GM21447 (cell line): ENCODE data around the gene ZBED2.
"Not testable (repeated sequence)": the region's sequence is repeated elsewhere in the genome, so short reads cannot be mapped to it uniquely, and the experiment has no call there.

ENCODE experiments used
- ATAC-seq: cut with Tn5 transposase; IDR thresholded peaks from one replicate; pipeline ENCODE4 v1.9.1; 2021; ENCODE audit not compliant: unreplicated experiment

ZBED2 gene

GRCh38 chr3:111577113-111577512 is 18.0 kb downstream of the ZBED2 start:
- no peak for ATAC-seq

GRCh38 chr3:111571907-111572460 is 23.2 kb downstream of the ZBED2 start:
- no peak for ATAC-seq

GRCh38 chr3:111571282-111571681 is 23.9 kb downstream of the ZBED2 start:
- ATAC-seq, result no peak

GRCh38 chr3:111570404-111571030 is 24.6 kb downstream of the ZBED2 start:
- ATAC-seq, result no peak

GRCh38 chr3:111568911-111569310 is 26.2 kb downstream of the ZBED2 start:
- no peak for ATAC-seq

- no peak for ATAC-seq
Observed at GRCh38 chr3:111568355-111568754, 26.8 kb downstream of the ZBED2 start.

- ATAC-seq, result no peak
Observed at GRCh38 chr3:111566844-111567243, 28.3 kb downstream of the ZBED2 start.

- not testable (repeated sequence) for ATAC-seq
Observed at GRCh38 chr3:111561902-111562301, 33.2 kb downstream of the ZBED2 start.

GRCh38 chr3:111548756-111549155 is 46.4 kb downstream of the ZBED2 start:
- ATAC-seq, result no peak

- peak; percentile 63 for ATAC-seq
Observed at GRCh38 chr3:111548092-111548491, 47.1 kb downstream of the ZBED2 start.

- peak; percentile 88 for ATAC-seq
Observed at GRCh38 chr3:111547631-111548030, 47.5 kb downstream of the ZBED2 start.

GRCh38 chr3:111545349-111545748 is 49.8 kb downstream of the ZBED2 start:
- no peak for ATAC-seq
